ENCODE data around the gene ASIP. TPM values are rescaled to one million over a fixed set of nuclear protein-coding genes. Genes with fewer than 3 reads are reported as not detected.
A peak's percentile ranks its signal among the peaks of the same experiment; 100 is the strongest.
"Not testable (repeated sequence)": the region's sequence is repeated elsewhere in the genome, so short reads cannot be mapped to it uniquely, and the experiment has no call there.

The ASIP gene
- polyA plus RNA-seq, 3 donors = 0.40 TPM; not detected in 2

- H3K4me1 Mint-ChIP-seq = peaks cover 2% of the 10 kb centered on the region
- H3K9me3 ChIP-seq (replicated peaks in 1 of 2; ENCODE audit: control insufficient read depth in 1 of 2, insufficient read depth in 1 of 2, low read length in 2 of 2) = no peaks in the 10 kb centered on the region
- H3K79me2 ChIP-seq (ENCODE audit: insufficient read depth, low read length) = no peaks in the 10 kb centered on the region
- no peak overlapping the region for H3K4me2 ChIP-seq (replicated peaks; ENCODE audit: extremely low read depth, low read length, poor library complexity, severe bottlenecking)
- H3K27me3 ChIP-seq (ENCODE audit: control insufficient read depth in 2 of 2, insufficient read depth in 2 of 2, low read length in 2 of 2) = no peaks in the 10 kb centered on the region
- peaks cover 0 to 1% (median 0%) of the 10 kb centered on the region in 3 donors for H3K27me3 Mint-ChIP-seq (ENCODE audit: low read depth in 3 of 3)
- no peaks in the 10 kb centered on the region for H4K20me1 ChIP-seq (ENCODE audit: insufficient read depth, low read length)
- H3K36me3 Mint-ChIP-seq = peaks cover 67 to 76% of the 10 kb centered on the region in 2 donors
- no peak overlapping the region for H3K9ac ChIP-seq (ENCODE audit: insufficient read depth, low read length, poor library complexity, severe bottlenecking)
- H3K9me3 Mint-ChIP-seq = no peaks in the 10 kb centered on the region
- WGBS (ENCODE audit: insufficient coverage) = no CpG with 5 or more reads among the region's 1 CpG
- DNase-seq = no peak
- intact Hi-C loops (cut with micrococcal nuclease) = no loop called here
- H3K27ac ChIP-seq (ENCODE audit: low read depth in 1 of 2, low read length in 2 of 2) = no peak overlapping the region
- no peak overlapping the region for H3K4me3 ChIP-seq (replicated peaks in 1 of 3; ENCODE audit: low read depth in 2 of 3, low read length in 3 of 3)
- no peak overlapping the region for H3K4me3 Mint-ChIP-seq
- no peaks in the 10 kb centered on the region for H3K4me1 ChIP-seq (ENCODE audit: control insufficient read depth in 1 of 2, insufficient read depth in 2 of 2, low read length in 2 of 2)
- TF ChIP-seq CTCF (IDR thresholded peaks at IDR 0.05) = no peak
- no peak overlapping the region for H3K27ac Mint-ChIP-seq
- H2AFZ ChIP-seq (ENCODE audit: insufficient read depth, low read depth, low read length, poor library complexity, severe bottlenecking) = no peak overlapping the region
- H3K36me3 ChIP-seq (replicated peaks in 1 of 2; ENCODE audit: control insufficient read depth in 1 of 2, insufficient read depth in 2 of 2, low read length in 2 of 2) = peaks cover 31 to 90% of the 10 kb centered on the region in 2 donors
Observed at GRCh38 chr20:34283844-34284243, 42.6 kb downstream of the ASIP start.

- Histone ChIP-seq H3K4me1 (ENCODE audit: control insufficient read depth in 1 of 2, insufficient read depth in 2 of 2, low read length in 2 of 2) (no peaks in the 10 kb centered on the region), H3K4me2 (replicated peaks; ENCODE audit: extremely low read depth, low read length, poor library complexity, severe bottlenecking) (no peak overlapping the region), H3K27ac (ENCODE audit: low read depth in 1 of 2, low read length in 2 of 2) (no peak overlapping the region), H3K27me3 (ENCODE audit: control insufficient read depth in 2 of 2, insufficient read depth in 2 of 2, low read length in 2 of 2) (no peaks in the 10 kb centered on the region), H2AFZ (ENCODE audit: insufficient read depth, low read depth, low read length, poor library complexity, severe bottlenecking) (no peak overlapping the region), H3K36me3 (replicated peaks in 1 of 2; ENCODE audit: control insufficient read depth in 1 of 2, insufficient read depth in 2 of 2, low read length in 2 of 2) (peaks cover 34 to 88% of the 10 kb centered on the region in 2 donors), H4K20me1 (ENCODE audit: insufficient read depth, low read length) (no peaks in the 10 kb centered on the region), H3K9ac (ENCODE audit: insufficient read depth, low read length, poor library complexity, severe bottlenecking) (no peak overlapping the region), H3K4me3 (replicated peaks in 1 of 3; ENCODE audit: low read depth in 2 of 3, low read length in 3 of 3) (no peak overlapping the region), H3K9me3 (replicated peaks in 1 of 2; ENCODE audit: control insufficient read depth in 1 of 2, insufficient read depth in 1 of 2, low read length in 2 of 2) (no peaks in the 10 kb centered on the region), H3K79me2 (ENCODE audit: insufficient read depth, low read length) (no peaks in the 10 kb centered on the region)
- Mint-ChIP-seq H3K27me3 (ENCODE audit: low read depth in 3 of 3) (peaks cover 0 to 1% (median 0%) of the 10 kb centered on the region in 3 donors), H3K36me3 (peaks cover 67 to 84% of the 10 kb centered on the region in 2 donors), H3K4me1 (peaks cover 2% of the 10 kb centered on the region), H3K9me3 (no peaks in the 10 kb centered on the region), H3K4me3 (no peak overlapping the region), H3K27ac (no peak overlapping the region)
- intact Hi-C loops (cut with micrococcal nuclease) = no loop called here
- TF ChIP-seq CTCF (IDR thresholded peaks at IDR 0.05) = no peak
- DNase-seq = no peak
- WGBS (ENCODE audit: insufficient coverage) = 92% methylated on average over 15 of the region's 16 CpGs
Observed at GRCh38 chr20:34285450-34285849, 44.2 kb downstream of the ASIP start.

GRCh38 chr20:34287500-34287899, 46.3 kb downstream of the ASIP start:
- H3K4me2 ChIP-seq (replicated peaks; ENCODE audit: extremely low read depth, low read length, poor library complexity, severe bottlenecking); H3K4me3 ChIP-seq (replicated peaks in 1 of 3; ENCODE audit: low read depth in 2 of 3, low read length in 3 of 3); H3K27me3 ChIP-seq (ENCODE audit: control insufficient read depth in 2 of 2, insufficient read depth in 2 of 2, low read length in 2 of 2); H3K9me3 ChIP-seq (replicated peaks in 1 of 2; ENCODE audit: control insufficient read depth in 1 of 2, insufficient read depth in 1 of 2, low read length in 2 of 2); H2AFZ ChIP-seq (ENCODE audit: insufficient read depth, low read depth, low read length, poor library complexity, severe bottlenecking); H3K4me3 Mint-ChIP-seq; H3K79me2 ChIP-seq (ENCODE audit: insufficient read depth, low read length); H3K9ac ChIP-seq (ENCODE audit: insufficient read depth, low read length, poor library complexity, severe bottlenecking); H3K9me3 Mint-ChIP-seq; DNase-seq; H3K27ac ChIP-seq (ENCODE audit: low read depth in 1 of 2, low read length in 2 of 2); H3K4me1 Mint-ChIP-seq; H3K4me1 ChIP-seq (ENCODE audit: control insufficient read depth in 1 of 2, insufficient read depth in 2 of 2, low read length in 2 of 2); H3K27me3 Mint-ChIP-seq (ENCODE audit: low read depth in 3 of 3); H4K20me1 ChIP-seq (ENCODE audit: insufficient read depth, low read length); intact Hi-C loops (cut with micrococcal nuclease): not testable (repeated sequence)
- WGBS (ENCODE audit: insufficient coverage) = 98% methylated on average over 5 of the region's 5 CpGs
- peak overlapping the region in 1 of 7 donors; percentile 2 for H3K27ac Mint-ChIP-seq
- peaks cover 45 to 92% of the 10 kb centered on the region in 2 donors for H3K36me3 ChIP-seq (replicated peaks in 1 of 2; ENCODE audit: control insufficient read depth in 1 of 2, insufficient read depth in 2 of 2, low read length in 2 of 2)
- peaks cover 73 to 88% of the 10 kb centered on the region in 2 donors for H3K36me3 Mint-ChIP-seq

Data from CD14-positive monocyte (primary cell).